Coronary artery (tissue), 2 donors: ENCODE data around the gene USP53.
"Not testable (repeated sequence)": the region's sequence is repeated elsewhere in the genome, so short reads cannot be mapped to it uniquely, and the experiment has no call there.

Source experiments
- DNase-seq: peaks from one replicate; pipeline ENCODE4 v3.0.0-alpha.2; 2017; ENCODE audit warnings: low spot score
- H3K27ac ChIP-seq, 2 donors: fragments of 200-600 bp; sonication (generic); one replicate each; pipeline ENCODE4 v1.5.1; 2016 to 2019
- H3K4me3 ChIP-seq: fragments of 200-600 bp; sonication (generic); 2 replicates; pipeline ENCODE4 v1.5.1; 2016; ENCODE audit warnings: mild to moderate bottlenecking, moderate library complexity
- CTCF ChIP-seq: fragments of 200-600 bp; sonication (generic); IDR thresholded peaks from one replicate; pipeline ENCODE4 v1.5.1; 2019; ENCODE audit warnings: antibody characterized with exemption

The USP53 gene

GRCh38 chr4:119212234-119212963 lies at the start of gene USP53:
TSS of gene USP53 (plus strand) at chr4:119212713. CDS start at chr4:119239760, 27,047 bp downstream.
- Histone ChIP-seq H3K4me3 (peak within 1 kb of the TSS; percentile 95), H3K27ac (peak within 1 kb of the TSS; percentile 91 to 99)
- DNase-seq, result peak; percentile 99
- no peak for TF ChIP-seq CTCF

GRCh38 chr4:119165767-119166166 lies 46.7 kb upstream of the USP53 start:
- no peak overlapping the region for H3K4me3 ChIP-seq
- H3K27ac ChIP-seq, result no peak overlapping the region
- TF ChIP-seq CTCF, result no peak
- DNase-seq, result no peak

GRCh38 chr4:119170195-119170594 lies 42.3 kb upstream of the USP53 start:
- Histone ChIP-seq H3K27ac (no peak overlapping the region), H3K4me3 (no peak overlapping the region)
- no peak for TF ChIP-seq CTCF
- DNase-seq, result no peak

GRCh38 chr4:119172223-119172622 lies 40.3 kb upstream of the USP53 start:
- DNase-seq, result no peak
- TF ChIP-seq CTCF, result no peak
- Histone ChIP-seq H3K27ac (no peak overlapping the region), H3K4me3 (no peak overlapping the region)

DNA sequence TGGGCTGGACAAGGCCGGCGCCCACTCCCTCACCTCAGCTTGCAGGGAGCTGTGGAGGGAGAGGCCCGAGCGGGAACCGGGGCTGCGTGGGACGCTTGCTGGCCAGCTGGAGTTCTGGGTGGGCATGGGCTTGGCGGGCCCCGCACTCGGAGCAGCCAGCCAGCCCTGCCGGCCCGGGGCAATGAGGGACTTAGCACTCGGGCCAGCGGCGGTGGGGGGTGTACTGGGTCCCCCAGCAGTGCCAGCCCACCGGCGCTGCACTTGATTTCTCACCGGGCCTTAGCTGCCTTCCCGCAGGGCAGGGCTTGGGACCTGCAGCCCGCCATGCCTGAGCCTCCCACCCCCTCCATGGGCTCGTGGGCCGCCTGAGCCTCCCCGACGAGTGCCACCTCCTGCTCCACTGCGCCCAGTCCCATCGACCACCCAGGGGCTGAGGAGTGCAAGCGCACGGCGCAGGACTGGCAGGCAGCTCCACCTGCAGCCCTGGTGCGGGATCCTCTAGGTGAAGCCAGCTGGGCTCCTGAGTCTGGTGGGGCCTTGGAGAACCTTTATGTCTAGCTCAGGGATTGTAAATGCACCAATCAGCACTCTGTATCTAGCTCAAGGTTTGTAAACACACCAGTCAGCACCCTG lies 38.7 kb upstream of the USP53 start:
- not testable (repeated sequence) for DNase-seq

GRCh38 chr4:119179011-119179410 lies 33.5 kb upstream of the USP53 start:
- Histone ChIP-seq H3K27ac (no peak overlapping the region), H3K4me3 (no peak overlapping the region)
- no peak for DNase-seq
- no peak for TF ChIP-seq CTCF

More for the DNA sequence above, 38.7 kb upstream of the USP53 start:
- H3K27ac ChIP-seq, H3K4me3 ChIP-seq: not testable (repeated sequence)

- DNase-seq, result no peak
- H3K27ac ChIP-seq, result no peak overlapping the region
- no peak overlapping the region for H3K4me3 ChIP-seq
- no peak for TF ChIP-seq CTCF
Measured at GRCh38 chr4:119184128-119184527, 28.4 kb upstream of the USP53 start.
